ENCODE data around the gene ZNF532.

GRCh38 chr18:58977801-58978200 lies 113.1 kb downstream of the ZNF532 start:
- TF ChIP-seq CTCF (IDR thresholded peaks at IDR 0.05): no peak
- no peak for TF ChIP-seq POLR2A (IDR thresholded peaks at IDR 0.05)
- TF ChIP-seq EP300 (IDR thresholded peaks at IDR 0.05): no peak

Data from upper lobe of left lung (tissue), 4 donors.